HCT116 (cell line): ENCODE data around the gene RASL10B. TPM values are rescaled to one million over a fixed set of nuclear protein-coding genes. Genes with fewer than 3 reads are reported as not detected.

Source experiments
- ATAC-seq: fragments of 200-7000 bp; cut with Tn5 transposase; 2 replicates; pipeline ENCODE4 v1.9.1; 2020; ENCODE audit warnings: mild to moderate bottlenecking, moderate library complexity
- BruUV-seq: library from RNA; stranded (reverse); fragments of 400-500 nt; replicated peaks from 2 replicates; lab custom pipeline; 2021; lab: Mats Ljungman, UMichigan
- CTCF ChIA-PET: fragments of 300-600 bp; sonication (Branson Sonifier 250); formaldehyde crosslinking; loops from one replicate; lab custom pipeline; 2021; ENCODE audit warnings: antibody characterized with exemption; lab: Charles Lee
- POLR2A ChIA-PET: fragments of 300-600, 350-600 bp; sonication (Branson Sonifier 250); formaldehyde crosslinking; loops from one replicate; lab custom pipeline; 2021; ENCODE audit warnings: antibody characterized with exemption; lab: Charles Lee
- RAD21 ChIA-PET, 2 experiments: fragments of 300-600 bp; sonication (Branson Sonifier 250); formaldehyde crosslinking; loops; one replicate each; lab custom pipeline; 2023; ENCODE audit warnings: low total read pairs in 2 of 2; ENCODE audit not compliant: uncharacterized antibody in 2 of 2, unreplicated experiment in 2 of 2, low non-redundant PET in 1 of 2; lab: Charles Lee
- DNase-seq: peaks from one replicate; pipeline ENCODE4 v3.0.0-alpha.2; 2010; ENCODE audit warnings: low read depth, low spot score
- H2AFZ ChIP-seq: fragments of 200-600 bp; shearing (Covaris generic), sonication (generic); 2 replicates; pipeline ENCODE4 v1.6.1; 2017; ENCODE audit warnings: low read depth, mixed run types, mixed read lengths, antibody characterized with exemption, low read length; ENCODE audit not compliant: poor library complexity, severe bottlenecking
- H3K27ac ChIP-seq: 2 replicates; pipeline ENCODE4 v1.5.1; 2012; ENCODE audit warnings: low read depth, low read length
- H3K27me3 ChIP-seq: fragments of 200-600 bp; sonication (generic); 2 replicates; pipeline ENCODE4 v1.6.1; 2016; ENCODE audit warnings: mixed run types, low read length, mixed read lengths; ENCODE audit not compliant: insufficient read depth
- H3K36me3 ChIP-seq, 2 experiments: fragments of 200-500 bp in 1 of 2; fragments of 200-600 bp in 1 of 2; sonication (Bioruptor generic) in 1 of 2; sonication (generic) in 1 of 2; 2 replicates each; pipeline versions ENCODE4 v1.5.1 to v1.6.1; 2014 to 2016; ENCODE audit warnings: low read length in 2 of 2, inconsistent platforms in 1 of 2, mixed read lengths in 1 of 2, mixed run types in 1 of 2; ENCODE audit not compliant: insufficient read depth in 2 of 2, control insufficient read depth in 1 of 2
- H3K4me1 ChIP-seq, 2 experiments: fragments of 200-600 bp in 1 of 2; sonication (generic) in 1 of 2; 2 replicates each; pipeline versions ENCODE4 v1.5.1 to v1.6.1; 2012 to 2017; ENCODE audit warnings: low read length in 2 of 2, inconsistent platforms in 1 of 2, mild to moderate bottlenecking in 1 of 2, mixed read lengths in 1 of 2, mixed run types in 1 of 2, moderate library complexity in 1 of 2; ENCODE audit not compliant: insufficient read depth in 2 of 2, control insufficient read depth in 1 of 2
- H3K4me2 ChIP-seq: fragments of 200-600 bp; sonication (generic); 2 replicates; pipeline ENCODE4 v1.6.1; 2017; ENCODE audit warnings: mixed run types, low read length, mixed read lengths
- H3K4me3 ChIP-seq, 2 experiments: fragments of 200-600 bp in 1 of 2; sonication (generic) in 1 of 2; replicated peaks in 1 of 2; 2 replicates each; pipeline ENCODE4 v1.5.1; 2011 to 2016; ENCODE audit warnings: low read length in 2 of 2, control low read depth in 1 of 2, low read depth in 1 of 2, mild to moderate bottlenecking in 1 of 2, mixed read lengths in 1 of 2, mixed run types in 1 of 2
- H3K79me2 ChIP-seq: fragments of 200-600 bp; sonication (generic); 2 replicates; pipeline ENCODE4 v1.6.1; 2017; ENCODE audit warnings: mild to moderate bottlenecking, mixed run types, low read length, moderate library complexity, mixed read lengths; ENCODE audit not compliant: insufficient read depth
- H3K9ac ChIP-seq: fragments of 200-600 bp; sonication (generic); 2 replicates; pipeline ENCODE4 v1.6.1; 2016; ENCODE audit warnings: low read length, mixed read lengths
- H3K9me2 ChIP-seq: fragments of 200-600 bp; sonication (generic), shearing (Covaris generic); 2 replicates; pipeline ENCODE4 v1.6.1; 2017; ENCODE audit warnings: mixed run types, mild to moderate bottlenecking, moderate library complexity; ENCODE audit not compliant: insufficient read depth
- H3K9me3 ChIP-seq, 2 experiments: fragments of 200-500 bp in 1 of 2; fragments of 200-600 bp in 1 of 2; sonication (Bioruptor generic) in 1 of 2; sonication (generic) in 1 of 2; 2 replicates each; pipeline ENCODE4 v1.6.1; 2014 to 2017; ENCODE audit warnings: low read length in 2 of 2, mixed read lengths in 2 of 2, inconsistent platforms in 1 of 2, low read depth in 1 of 2, mild to moderate bottlenecking in 1 of 2, mixed run types in 1 of 2, moderate library complexity in 1 of 2; ENCODE audit not compliant: control insufficient read depth in 1 of 2, insufficient read depth in 1 of 2
- H4K20me1 ChIP-seq: fragments of 200-600 bp; sonication (generic), shearing (Covaris generic); 2 replicates; pipeline ENCODE4 v1.6.1; 2017; ENCODE audit warnings: mixed run types, mild to moderate bottlenecking, moderate library complexity; ENCODE audit not compliant: insufficient read depth
- EGR1 ChIP-seq: IDR thresholded peaks from 2 replicates; pipeline ENCODE4 v1.6.1; 2012; ENCODE audit warnings: low read depth
- POLR2A ChIP-seq: IDR thresholded peaks from 2 replicates; pipeline ENCODE4 v1.7.0; 2011; ENCODE audit warnings: borderline replicate concordance; ENCODE audit not compliant: insufficient read depth, insufficient read length; ENCODE audit errors: extremely low read depth
- YY1 ChIP-seq: IDR thresholded peaks from 2 replicates; pipeline ENCODE4 v1.6.1; 2011; ENCODE audit warnings: low read length, low read depth, moderate library complexity, mild to moderate bottlenecking; ENCODE audit not compliant: insufficient replicate concordance; ENCODE audit errors: extremely low read depth
- ZFX ChIP-seq: fragments of 450-650 bp; IDR thresholded peaks from 2 replicates; pipeline ENCODE4 v1.6.1; 2017
- ZNF274 ChIP-seq: fragments of 200-500 bp; sonication (Bioruptor generic); IDR thresholded peaks from 2 replicates; pipeline ENCODE4 v1.6.1; 2014; ENCODE audit warnings: mild to moderate bottlenecking, low read depth, low read length, inconsistent platforms
- intact Hi-C: fragments of 100-400 bp; cut with micrococcal nuclease; formaldehyde crosslinking; loops from 2 replicates; pipeline ENCODE4 v1.10.0; 2022
- total RNA-seq: library from RNA; stranded (reverse); gene quantifications from one replicate; pipeline ENCODE4 v1.2.1, GENCODE V29; 2021; ENCODE audit not compliant: unreplicated experiment
- TF ChIP-seq, protein P1 (sequence below): IDR thresholded peaks from 2 replicates; pipeline ENCODE4 v1.6.1; 2012
- TF ChIP-seq, protein P2 (sequence below), 3 experiments: fragments of 200-600 bp in 1 of 3; sonication (generic) in 1 of 3; IDR thresholded peaks in 2 of 3; conservative IDR thresholded peaks in 1 of 3; 2 replicates each; pipeline ENCODE4 v1.5.1; 2012 to 2017; ENCODE audit warnings: low read depth in 2 of 3, low read length in 2 of 3, antibody characterized with exemption in 1 of 3, borderline replicate concordance in 1 of 3, control low read depth in 1 of 3, mild to moderate bottlenecking in 1 of 3, mixed read lengths in 1 of 3, mixed run types in 1 of 3, moderate library complexity in 1 of 3; ENCODE audit not compliant: insufficient read depth in 1 of 3

Gene RASL10B
- total RNA-seq, 1 experiment from 2014 or later = 0.15 TPM

DNA sequence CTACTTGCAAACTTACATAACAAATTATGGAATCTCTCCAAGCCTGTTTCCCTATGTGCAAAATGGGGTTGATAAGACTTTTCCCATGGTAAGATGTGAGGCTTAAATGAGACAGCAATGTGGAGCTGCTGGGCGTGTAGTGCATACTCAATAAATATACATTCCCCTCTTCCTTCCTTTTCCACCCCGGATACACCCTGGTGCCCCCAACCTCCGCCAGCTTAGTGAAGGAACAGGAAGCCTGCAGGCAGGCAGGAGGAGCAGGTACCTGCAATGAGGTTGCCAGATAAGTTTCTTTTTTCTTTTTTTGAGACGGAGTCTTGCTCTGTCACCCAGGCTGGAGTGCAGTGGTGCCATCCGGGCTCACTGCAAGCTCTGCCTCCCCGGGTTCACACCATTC lies 44.1 kb downstream of the RASL10B start:
- TF ChIP-seq ZNF274 = no peak
- TF ChIP-seq, protein P1, sequence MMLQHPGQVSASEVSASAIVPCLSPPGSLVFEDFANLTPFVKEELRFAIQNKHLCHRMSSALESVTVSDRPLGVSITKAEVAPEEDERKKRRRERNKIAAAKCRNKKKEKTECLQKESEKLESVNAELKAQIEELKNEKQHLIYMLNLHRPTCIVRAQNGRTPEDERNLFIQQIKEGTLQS = no peak
- Histone ChIP-seq H3K36me3 (no peaks in the 10 kb centered on the region), H3K79me2 (no peaks in the 10 kb centered on the region), H4K20me1 (no peaks in the 10 kb centered on the region), H3K9me3 (no peaks in the 10 kb centered on the region), H3K27me3 (no peaks in the 10 kb centered on the region), H3K9me2 (no peaks in the 10 kb centered on the region), H3K9ac (no peak overlapping the region), H2AFZ (no peak overlapping the region), H3K4me3 (no peak overlapping the region), H3K4me2 (no peak overlapping the region), H3K27ac (no peak overlapping the region), H3K4me1 (no peaks in the 10 kb centered on the region)
- BruUV-seq = no TSS peak
- POLR2A ChIA-PET = no interaction called here
- DNase-seq = no peak
- RAD21 ChIA-PET = no interaction called here
- no peak for ATAC-seq
- CTCF ChIA-PET = no interaction called here
- intact Hi-C loops = no loop called here

DNA sequence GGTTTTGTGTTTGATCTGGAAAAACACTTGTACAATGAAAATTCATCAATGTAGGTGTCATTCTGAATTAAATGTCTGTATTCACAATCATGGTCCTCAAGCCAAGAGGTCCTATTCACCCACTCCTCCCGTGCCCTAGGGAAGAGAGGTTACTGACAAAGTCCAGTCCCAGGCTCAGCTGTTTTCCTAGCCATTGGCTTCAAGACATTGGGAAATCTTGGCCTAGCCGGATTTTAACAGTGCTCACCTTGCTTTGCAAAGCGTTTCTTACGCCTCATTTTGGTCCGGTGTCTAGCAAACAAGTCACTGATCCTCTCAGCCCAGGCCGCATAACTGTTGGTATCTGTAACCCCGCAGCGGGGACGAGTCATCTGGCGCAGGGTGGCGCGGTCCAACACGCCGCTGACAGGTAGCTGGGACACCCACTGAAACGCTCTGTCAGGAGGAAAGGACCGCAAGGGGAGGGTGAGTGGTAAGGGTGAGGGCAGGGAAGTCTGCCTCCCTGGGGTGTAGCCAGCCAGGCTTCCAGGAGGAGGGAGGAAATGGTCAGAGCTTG lies 47.3 kb downstream of the RASL10B start:
- no peak overlapping the region for H3K27ac ChIP-seq
- no peak overlapping the region for H3K4me3 ChIP-seq
- intact Hi-C loops = no loop called here
- no TSS peak for BruUV-seq
- no peak overlapping the region for H2AFZ ChIP-seq
- no peaks in the 10 kb centered on the region for H3K9me2 ChIP-seq
- no peaks in the 10 kb centered on the region for H4K20me1 ChIP-seq
- TF ChIP-seq POLR2A (no peak), YY1 (no peak), EGR1 (no peak), ZFX (no peak)
- TF ChIP-seq, protein P2, sequence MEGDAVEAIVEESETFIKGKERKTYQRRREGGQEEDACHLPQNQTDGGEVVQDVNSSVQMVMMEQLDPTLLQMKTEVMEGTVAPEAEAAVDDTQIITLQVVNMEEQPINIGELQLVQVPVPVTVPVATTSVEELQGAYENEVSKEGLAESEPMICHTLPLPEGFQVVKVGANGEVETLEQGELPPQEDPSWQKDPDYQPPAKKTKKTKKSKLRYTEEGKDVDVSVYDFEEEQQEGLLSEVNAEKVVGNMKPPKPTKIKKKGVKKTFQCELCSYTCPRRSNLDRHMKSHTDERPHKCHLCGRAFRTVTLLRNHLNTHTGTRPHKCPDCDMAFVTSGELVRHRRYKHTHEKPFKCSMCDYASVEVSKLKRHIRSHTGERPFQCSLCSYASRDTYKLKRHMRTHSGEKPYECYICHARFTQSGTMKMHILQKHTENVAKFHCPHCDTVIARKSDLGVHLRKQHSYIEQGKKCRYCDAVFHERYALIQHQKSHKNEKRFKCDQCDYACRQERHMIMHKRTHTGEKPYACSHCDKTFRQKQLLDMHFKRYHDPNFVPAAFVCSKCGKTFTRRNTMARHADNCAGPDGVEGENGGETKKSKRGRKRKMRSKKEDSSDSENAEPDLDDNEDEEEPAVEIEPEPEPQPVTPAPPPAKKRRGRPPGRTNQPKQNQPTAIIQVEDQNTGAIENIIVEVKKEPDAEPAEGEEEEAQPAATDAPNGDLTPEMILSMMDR (IDR thresholded peaks at IDR 0.05 in 2 of 3, conservative IDR thresholded peaks at IDR 0.05 in 1 of 3; ENCODE audit: borderline replicate concordance in 1 of 3, insufficient read depth in 1 of 3, low read depth in 2 of 3, low read length in 2 of 3) = no peak
- RAD21 ChIA-PET = no interaction called here
- POLR2A ChIA-PET = no interaction called here
- H3K36me3 ChIP-seq = no peaks in the 10 kb centered on the region
- no peak overlapping the region for H3K9ac ChIP-seq
- H3K4me1 ChIP-seq = peaks cover 7% of the 10 kb centered on the region in 2 experiments; a peak in 3 of 4 replicates
- CTCF ChIA-PET = interaction anchor here (0.9 to 2.1 kb wide), 2 partner anchors 8 to 12 kb away, joined by 3 to 6 read pairs; no protein-coding TSS in a partner anchor
- DNase-seq (no peak), ATAC-seq (no peak)
- no peaks in the 10 kb centered on the region for H3K9me3 ChIP-seq
- H3K79me2 ChIP-seq = no peaks in the 10 kb centered on the region
- no peak overlapping the region for H3K4me2 ChIP-seq
- 0 out of 2 replicates have a peak, but pooled peaks cover 3% of the 10 kb centered on the region for H3K27me3 ChIP-seq
